B cell (primary cell): Measurements from ENCODE around the gene PSMA3. TPM values are rescaled to one million over a fixed set of nuclear protein-coding genes. Genes with fewer than 3 reads are reported as not detected.
A peak's percentile ranks its signal among the peaks of the same experiment; 100 is the strongest.

Source experiments
- ATAC-seq: fragments of 200-7000 bp; cut with Tn5 transposase; one replicate; pipeline ENCODE4 v1.10.0; 2021; ENCODE audit warnings: low read depth, mild to moderate bottlenecking, moderate number of reproducible peaks, moderate library complexity
- CTCF ChIA-PET: fragments of 350-600 bp; sonication (Branson Sonifier 250); formaldehyde crosslinking; loops from one replicate; lab custom pipeline; 2021; ENCODE audit warnings: antibody characterized with exemption, inconsistent platforms; lab: Charles Lee
- POLR2A ChIA-PET: fragments of 350-600 bp; sonication (Branson Sonifier 250); formaldehyde crosslinking; loops from one replicate; lab custom pipeline; 2021; ENCODE audit warnings: antibody characterized with exemption; lab: Charles Lee
- DNase-seq: peaks from one replicate; pipeline ENCODE4 v3.0.0; 2013
- H2AFZ ChIP-seq: 2 replicates; pipeline ENCODE4 v1.6.1; 2012; ENCODE audit warnings: mild to moderate bottlenecking, low read depth, low read length; ENCODE audit not compliant: insufficient read depth, poor library complexity, severe bottlenecking
- H3K27ac ChIP-seq, 2 donors: 1 replicate in 1 of 2; 2 replicates in 1 of 2; pipeline ENCODE4 v1.5.1; 2012 to 2013; ENCODE audit warnings: low read length in 2 of 2, mild to moderate bottlenecking in 2 of 2, moderate library complexity in 1 of 2
- H3K27me3 ChIP-seq, 4 experiments: fragments of 200-600 bp in 1 of 4; sonication (generic) in 1 of 4; replicated peaks in 1 of 4; 1 replicate in 2 of 4; 2 replicates in 2 of 4; pipeline versions ENCODE4 v1.6.1 to v1.7.0; 2013 to 2016; ENCODE audit warnings: low read length in 3 of 4, mild to moderate bottlenecking in 2 of 4, mixed read lengths in 1 of 4, moderate library complexity in 1 of 4; ENCODE audit not compliant: insufficient read depth in 4 of 4, control insufficient read depth in 3 of 4; ENCODE audit errors: control extremely low read depth in 1 of 4
- H3K36me3 ChIP-seq, 2 experiments: replicated peaks in 1 of 2; 1 replicate in 1 of 2; 2 replicates in 1 of 2; pipeline versions ENCODE4 v1.6.1 to v1.7.1; 2013; ENCODE audit warnings: low read length in 1 of 2; ENCODE audit not compliant: insufficient read depth in 2 of 2, control insufficient read depth in 1 of 2; ENCODE audit errors: control extremely low read depth in 1 of 2, extremely low read depth in 1 of 2
- H3K4me1 ChIP-seq, 2 donors: fragments of 200-600 bp in 1 of 2; sonication (generic) in 1 of 2; 1 replicate in 1 of 2; 2 replicates in 1 of 2; pipeline versions ENCODE4 v1.5.1 to v1.6.1; 2013 to 2017; ENCODE audit warnings: low read length in 2 of 2; ENCODE audit not compliant: control insufficient read depth in 2 of 2, insufficient read depth in 2 of 2
- H3K4me2 ChIP-seq: replicated peaks from 2 replicates; pipeline ENCODE3; 2012; ENCODE audit warnings: mild to moderate bottlenecking, low read depth, low read length; ENCODE audit not compliant: poor library complexity, severe bottlenecking
- H3K4me3 ChIP-seq, 5 experiments: fragments of 200-600 bp in 1 of 5; sonication (generic) in 1 of 5; 1 replicate in 3 of 5; 2 replicates in 2 of 5; pipeline versions ENCODE4 v1.5.1 to v1.7.0; 2011 to 2016; ENCODE audit warnings: low read length in 4 of 5, mild to moderate bottlenecking in 4 of 5, low read depth in 2 of 5, control low read depth in 1 of 5, moderate library complexity in 1 of 5; ENCODE audit not compliant: insufficient read depth in 1 of 5; ENCODE audit errors: control extremely low read depth in 1 of 5, extremely low read depth in 1 of 5
- H3K79me2 ChIP-seq: fragments of 200-600 bp; sonication (generic); one replicate; pipeline ENCODE4 v1.6.0; 2016; ENCODE audit warnings: low read length; ENCODE audit not compliant: control insufficient read depth, insufficient read depth
- H3K9ac ChIP-seq: fragments of 200-600 bp; sonication (generic); 2 replicates; pipeline ENCODE4 v1.6.1; 2017; ENCODE audit warnings: mild to moderate bottlenecking, low read length, moderate library complexity
- H3K9me3 ChIP-seq, 3 donors: one replicate each; pipeline versions ENCODE4 v1.6.1 to v1.7.1; 2013; ENCODE audit warnings: low read length in 2 of 3; ENCODE audit not compliant: control insufficient read depth in 2 of 3, insufficient read depth in 1 of 3; ENCODE audit errors: control extremely low read depth in 1 of 3
- H4K20me1 ChIP-seq: 2 replicates; pipeline ENCODE4 v1.6.0; 2012; ENCODE audit warnings: mild to moderate bottlenecking, low read length; ENCODE audit not compliant: insufficient read depth, control insufficient read depth, poor library complexity, severe bottlenecking
- H3K27ac Mint-ChIP-seq: one replicate; pipeline ENCODE4 v1.8.0; 2021; ENCODE audit warnings: mixed read lengths
- H3K27me3 Mint-ChIP-seq: one replicate; pipeline ENCODE4 v1.8.0; 2021; ENCODE audit warnings: mixed read lengths
- H3K4me1 Mint-ChIP-seq: one replicate; pipeline ENCODE4 v1.8.0; 2021; ENCODE audit warnings: mixed read lengths
- H3K4me3 Mint-ChIP-seq: one replicate; pipeline ENCODE4 v1.8.0; 2021; ENCODE audit warnings: mixed read lengths
- H3K9me3 Mint-ChIP-seq: one replicate; pipeline ENCODE4 v1.8.0; 2022; ENCODE audit warnings: mixed read lengths; ENCODE audit not compliant: insufficient read depth
- EZH2 ChIP-seq: IDR thresholded peaks from 2 replicates; pipeline ENCODE4 v1.6.1; 2012; ENCODE audit warnings: borderline replicate concordance, low read depth, mild to moderate bottlenecking, moderate library complexity, low read length; ENCODE audit not compliant: insufficient read depth, poor library complexity, severe bottlenecking
- WGBS: methylation state at CpG from one replicate; pipeline ENCODE4 v1.1.5; 2013; ENCODE audit warnings: missing lambda C conversion rate; ENCODE audit not compliant: insufficient coverage; 5-methylcytosine and 5-hydroxymethylcytosine counted together
- intact Hi-C: fragments of 100-400 bp; cut with micrococcal nuclease; formaldehyde crosslinking; loops from one replicate; pipeline ENCODE4 v1.10.0; 2022
- polyA plus RNA-seq: library from polyadenylated mRNA; depleted of rRNA; stranded (reverse); fragments of >200 nt; gene quantifications from 2 replicates; pipeline ENCODE4 v1.2.3, GENCODE V29; 2012
- total RNA-seq, 2 donors: library from RNA; stranded (reverse); fragments of 120-200 nt in 1 of 2; gene quantifications; 1 replicate in 1 of 2; 2 replicates in 1 of 2; pipeline versions ENCODE4 v1.2.3 to v1.2.4, GENCODE V29; 2013 to 2022
- TF ChIP-seq, protein P1 (sequence below): fragments of 200-600 bp; IDR thresholded peaks from one replicate; pipeline ENCODE4 v1.8.0; 2022; ENCODE audit warnings: antibody characterized with exemption, mild to moderate bottlenecking

Gene PSMA3
- total and polyA plus RNA-seq, 2 donors (not counting 1 experiment from before 2014, with no cell fraction given), result 57.3 to 99.2 TPM

- TF ChIP-seq EZH2, result no peak
- TF ChIP-seq, protein P1, sequence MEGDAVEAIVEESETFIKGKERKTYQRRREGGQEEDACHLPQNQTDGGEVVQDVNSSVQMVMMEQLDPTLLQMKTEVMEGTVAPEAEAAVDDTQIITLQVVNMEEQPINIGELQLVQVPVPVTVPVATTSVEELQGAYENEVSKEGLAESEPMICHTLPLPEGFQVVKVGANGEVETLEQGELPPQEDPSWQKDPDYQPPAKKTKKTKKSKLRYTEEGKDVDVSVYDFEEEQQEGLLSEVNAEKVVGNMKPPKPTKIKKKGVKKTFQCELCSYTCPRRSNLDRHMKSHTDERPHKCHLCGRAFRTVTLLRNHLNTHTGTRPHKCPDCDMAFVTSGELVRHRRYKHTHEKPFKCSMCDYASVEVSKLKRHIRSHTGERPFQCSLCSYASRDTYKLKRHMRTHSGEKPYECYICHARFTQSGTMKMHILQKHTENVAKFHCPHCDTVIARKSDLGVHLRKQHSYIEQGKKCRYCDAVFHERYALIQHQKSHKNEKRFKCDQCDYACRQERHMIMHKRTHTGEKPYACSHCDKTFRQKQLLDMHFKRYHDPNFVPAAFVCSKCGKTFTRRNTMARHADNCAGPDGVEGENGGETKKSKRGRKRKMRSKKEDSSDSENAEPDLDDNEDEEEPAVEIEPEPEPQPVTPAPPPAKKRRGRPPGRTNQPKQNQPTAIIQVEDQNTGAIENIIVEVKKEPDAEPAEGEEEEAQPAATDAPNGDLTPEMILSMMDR, result no peak
- H3K27ac Mint-ChIP-seq, result peak within 1 kb of the TSS; percentile 96
- peak within 1 kb of the TSS; percentile 77 for H3K4me2 ChIP-seq
- DNase-seq (peak; percentile 95), ATAC-seq (peak; percentile 89)
- peaks cover 0 to 3% (median 1%) of the 10 kb centered on the region in 4 experiments for H3K27me3 ChIP-seq
- H3K4me3 ChIP-seq, result peak within 1 kb of the TSS; percentile 71 to 88 (median 79)
- ChIA-PET POLR2A (interaction anchor here (1.6 kb wide), 2 partner anchors 45 to 98 kb away, joined by 7 to 8 read pairs; partner anchors contain the start of genes ARID4A and PSMA3), CTCF (interaction anchor here (1.0 to 1.6 kb wide), 3 partner anchors 34 to 228 kb away, joined by 3 to 6 read pairs (median 4); partner anchors contain the start of genes KIAA0586 and TIMM9)
- intact Hi-C loops, result loop anchor here (1.0 to 10.0 kb wide), 7 partner anchors 39 to 1285 kb away; partner anchors contain the start of genes ARID4A, ARMH4, JKAMP and KIAA0586
- WGBS, result under 1% methylated on average over 74 of the region's 78 CpGs
- H3K79me2 ChIP-seq, result peaks cover 22% of the 10 kb centered on the region
- H3K9ac ChIP-seq, result peak within 1 kb of the TSS; percentile 89
- peaks cover 0 to 2% (median 0%) of the 10 kb centered on the region in 3 donors for H3K9me3 ChIP-seq
- peak within 1 kb of the TSS; percentile 95 for H3K4me3 Mint-ChIP-seq
- peaks cover 3% of the 10 kb centered on the region in 2 experiments for H3K36me3 ChIP-seq
- no peaks in the 10 kb centered on the region for H3K27me3 Mint-ChIP-seq
- H3K4me1 ChIP-seq, result peaks cover 15 to 17% of the 10 kb centered on the region in 2 donors
- H3K27ac ChIP-seq, result peak within 1 kb of the TSS; percentile 70 to 96
- no peaks in the 10 kb centered on the region for H4K20me1 ChIP-seq
- peaks cover 28% of the 10 kb centered on the region for H3K4me1 Mint-ChIP-seq
- H3K9me3 Mint-ChIP-seq, result no peaks in the 10 kb centered on the region
- peak within 1 kb of the TSS; percentile 77 for H2AFZ ChIP-seq
Observed at GRCh38 chr14:58199726-58200479, 44.7 kb upstream of the PSMA3 start, which contains the start of gene ACTR10. ACTR10 (plus strand) TSS chr14:58200149; CDS start chr14:58200218, 69 bp downstream.
